NCI-H146 (cell line): Measurements from ENCODE around the gene NCAPG.

Experiments
- DNase-seq: peaks from one replicate; lab custom pipeline; 2025; lab: John Stamatoyannopoulos, UW

The NCAPG gene, protein sequence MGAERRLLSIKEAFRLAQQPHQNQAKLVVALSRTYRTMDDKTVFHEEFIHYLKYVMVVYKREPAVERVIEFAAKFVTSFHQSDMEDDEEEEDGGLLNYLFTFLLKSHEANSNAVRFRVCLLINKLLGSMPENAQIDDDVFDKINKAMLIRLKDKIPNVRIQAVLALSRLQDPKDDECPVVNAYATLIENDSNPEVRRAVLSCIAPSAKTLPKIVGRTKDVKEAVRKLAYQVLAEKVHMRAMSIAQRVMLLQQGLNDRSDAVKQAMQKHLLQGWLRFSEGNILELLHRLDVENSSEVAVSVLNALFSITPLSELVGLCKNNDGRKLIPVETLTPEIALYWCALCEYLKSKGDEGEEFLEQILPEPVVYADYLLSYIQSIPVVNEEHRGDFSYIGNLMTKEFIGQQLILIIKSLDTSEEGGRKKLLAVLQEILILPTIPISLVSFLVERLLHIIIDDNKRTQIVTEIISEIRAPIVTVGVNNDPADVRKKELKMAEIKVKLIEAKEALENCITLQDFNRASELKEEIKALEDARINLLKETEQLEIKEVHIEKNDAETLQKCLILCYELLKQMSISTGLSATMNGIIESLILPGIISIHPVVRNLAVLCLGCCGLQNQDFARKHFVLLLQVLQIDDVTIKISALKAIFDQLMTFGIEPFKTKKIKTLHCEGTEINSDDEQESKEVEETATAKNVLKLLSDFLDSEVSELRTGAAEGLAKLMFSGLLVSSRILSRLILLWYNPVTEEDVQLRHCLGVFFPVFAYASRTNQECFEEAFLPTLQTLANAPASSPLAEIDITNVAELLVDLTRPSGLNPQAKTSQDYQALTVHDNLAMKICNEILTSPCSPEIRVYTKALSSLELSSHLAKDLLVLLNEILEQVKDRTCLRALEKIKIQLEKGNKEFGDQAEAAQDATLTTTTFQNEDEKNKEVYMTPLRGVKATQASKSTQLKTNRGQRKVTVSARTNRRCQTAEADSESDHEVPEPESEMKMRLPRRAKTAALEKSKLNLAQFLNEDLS

DNA sequence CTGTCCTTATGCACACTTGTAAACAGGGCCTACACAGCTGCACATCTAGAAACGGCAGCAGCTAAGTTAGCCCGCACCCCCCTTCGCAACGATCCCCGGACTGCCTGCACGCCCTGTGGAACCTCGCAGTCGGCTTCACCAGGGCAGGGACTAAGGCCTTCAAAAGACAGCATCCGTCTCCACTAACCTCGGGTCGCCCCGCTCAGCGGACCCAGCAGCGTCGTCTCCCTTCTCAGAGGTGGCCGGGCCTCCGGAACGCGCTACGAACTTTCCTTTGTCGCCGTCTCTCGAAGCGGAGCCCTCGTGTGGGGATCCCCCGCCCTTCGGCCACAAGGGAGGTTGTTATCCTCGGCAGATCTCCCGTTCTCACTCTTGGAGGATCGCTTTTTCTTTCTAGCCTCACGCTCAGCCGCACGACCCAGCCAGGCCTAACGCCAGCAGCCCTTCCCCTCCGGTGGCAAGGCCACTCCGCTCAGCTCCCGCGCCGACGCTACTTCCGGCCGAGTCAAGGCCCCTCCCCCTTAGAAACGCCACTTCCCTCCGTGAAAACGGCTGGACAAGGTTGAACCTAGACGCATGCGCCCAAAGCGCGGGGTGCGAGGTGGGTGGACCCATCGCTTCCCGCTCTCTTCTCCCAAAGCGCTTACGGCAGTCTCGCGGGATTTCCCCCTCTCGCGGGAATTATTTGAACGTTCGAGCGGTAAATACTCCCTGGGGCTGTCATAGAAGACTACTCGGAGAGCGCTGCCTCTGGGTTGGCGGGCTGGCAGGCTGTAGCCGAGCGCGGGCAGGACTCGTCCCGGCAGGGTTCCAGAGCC lies at the start of gene NCAPG, which contains the start of gene DCAF16:
NCAPG (plus strand) TSS at position 720 of the 818 bp plus-strand sequence. CDS start 99 bp downstream, outside the sequence.
DCAF16 (minus strand) TSS at position 498 of the 818 bp plus-strand sequence. CDS start 6,616 bp downstream, outside the sequence.
- DNase-seq = peak; percentile 99

- no peak for DNase-seq
Observed at GRCh38 chr4:17761062-17761461, 49.7 kb upstream of the NCAPG start.

- peak; percentile 31 for DNase-seq
Observed at GRCh38 chr4:17762726-17763125, 48.1 kb upstream of the NCAPG start.

DNA sequence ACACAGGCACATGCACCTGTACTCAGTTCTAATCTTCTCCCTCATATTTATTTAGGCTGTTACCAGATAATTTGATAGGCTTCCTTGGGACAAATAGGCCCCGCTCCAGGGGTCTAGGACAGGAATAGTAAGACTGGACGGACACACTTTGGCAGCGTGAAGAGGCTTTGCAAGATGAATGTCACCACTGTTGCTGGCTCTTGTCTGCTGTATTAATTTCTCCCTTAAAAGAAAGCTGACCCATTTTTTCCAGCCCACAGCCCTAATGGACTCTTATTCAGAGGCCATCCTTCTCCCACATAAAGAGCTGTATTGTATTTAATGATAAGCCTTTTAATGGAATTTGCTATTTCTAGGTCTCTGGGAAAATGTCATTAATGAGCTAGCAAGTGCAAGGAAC lies 47.4 kb upstream of the NCAPG start:
- DNase-seq = no peak

GRCh38 chr4:17763931-17764330 lies 46.8 kb upstream of the NCAPG start:
- DNase-seq = no peak

GRCh38 chr4:17765514-17766286 lies 45.1 kb upstream of the NCAPG start:
- no peak for DNase-seq

- DNase-seq = no peak
Observed at GRCh38 chr4:17766826-17767458, 43.8 kb upstream of the NCAPG start.

GRCh38 chr4:17769406-17770174 lies 41.2 kb upstream of the NCAPG start:
- DNase-seq = no peak

DNA sequence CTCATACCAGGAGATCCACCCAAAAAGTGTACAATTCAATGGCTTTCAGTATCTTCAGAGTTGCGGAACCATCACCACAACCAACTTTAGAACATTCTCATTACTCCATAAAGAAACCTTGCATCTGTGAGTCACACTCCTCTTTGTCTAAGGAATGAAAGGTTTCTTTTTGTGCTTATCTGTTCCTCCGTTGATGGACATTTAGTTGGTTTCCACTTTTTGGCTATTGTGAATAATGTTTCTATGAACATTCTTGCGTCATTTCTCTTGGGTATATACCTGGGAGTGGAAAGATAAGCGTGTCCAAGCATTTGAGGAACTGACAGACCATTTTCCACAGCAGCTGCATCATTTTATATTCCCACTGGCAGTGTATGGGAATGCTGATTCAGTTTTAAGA lies 39.9 kb upstream of the NCAPG start:
- DNase-seq = no peak

GRCh38 chr4:17771284-17771908 lies 39.4 kb upstream of the NCAPG start:
- DNase-seq = no peak

DNA sequence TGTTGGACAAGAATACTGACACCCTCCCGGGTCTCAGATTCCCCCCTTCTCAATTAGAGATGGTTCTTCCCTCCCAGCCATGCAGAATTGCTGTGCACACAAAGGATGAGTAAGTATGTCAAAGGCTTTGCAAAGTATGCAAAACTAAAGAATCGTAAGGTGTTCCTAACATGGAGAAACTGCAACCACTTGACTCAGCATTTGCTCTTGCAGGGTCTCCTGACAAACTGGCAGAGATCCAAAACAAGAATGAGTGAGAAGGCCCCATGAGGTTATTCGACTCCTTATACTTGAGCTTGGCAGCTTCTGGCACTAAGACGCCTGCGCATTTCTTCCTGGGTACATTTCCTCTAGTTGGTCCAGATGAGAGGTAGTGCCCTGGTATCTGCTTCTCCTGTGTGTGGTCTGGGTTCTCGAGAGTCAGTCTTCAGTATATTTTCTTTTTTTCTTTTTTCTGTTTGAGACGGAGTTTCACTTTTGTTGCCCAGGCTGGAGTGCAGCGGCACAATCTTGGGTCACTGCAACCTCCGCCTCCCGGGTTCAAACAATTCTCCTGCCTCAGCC lies 37.6 kb upstream of the NCAPG start:
- no peak for DNase-seq

DNA sequence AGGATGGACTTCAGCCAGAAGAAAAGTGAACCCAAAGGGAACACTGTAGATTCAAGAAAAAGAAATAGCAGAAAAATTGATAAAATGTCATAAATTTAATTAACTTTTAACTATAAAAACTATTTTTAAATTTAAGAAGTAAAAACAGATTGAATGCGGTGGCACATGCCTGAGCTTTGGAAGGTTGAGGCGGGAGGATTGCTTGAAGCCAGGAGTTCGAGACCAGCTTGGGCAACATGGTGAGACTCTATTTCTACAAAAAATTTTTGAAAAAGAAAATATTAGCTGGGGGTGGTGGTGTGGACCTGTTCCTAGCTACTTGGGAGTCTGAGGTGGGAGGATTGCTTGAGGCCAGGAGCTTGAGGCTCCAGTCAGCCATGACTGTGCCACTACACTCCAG lies 32.3 kb upstream of the NCAPG start:
- DNase-seq = no peak

DNA sequence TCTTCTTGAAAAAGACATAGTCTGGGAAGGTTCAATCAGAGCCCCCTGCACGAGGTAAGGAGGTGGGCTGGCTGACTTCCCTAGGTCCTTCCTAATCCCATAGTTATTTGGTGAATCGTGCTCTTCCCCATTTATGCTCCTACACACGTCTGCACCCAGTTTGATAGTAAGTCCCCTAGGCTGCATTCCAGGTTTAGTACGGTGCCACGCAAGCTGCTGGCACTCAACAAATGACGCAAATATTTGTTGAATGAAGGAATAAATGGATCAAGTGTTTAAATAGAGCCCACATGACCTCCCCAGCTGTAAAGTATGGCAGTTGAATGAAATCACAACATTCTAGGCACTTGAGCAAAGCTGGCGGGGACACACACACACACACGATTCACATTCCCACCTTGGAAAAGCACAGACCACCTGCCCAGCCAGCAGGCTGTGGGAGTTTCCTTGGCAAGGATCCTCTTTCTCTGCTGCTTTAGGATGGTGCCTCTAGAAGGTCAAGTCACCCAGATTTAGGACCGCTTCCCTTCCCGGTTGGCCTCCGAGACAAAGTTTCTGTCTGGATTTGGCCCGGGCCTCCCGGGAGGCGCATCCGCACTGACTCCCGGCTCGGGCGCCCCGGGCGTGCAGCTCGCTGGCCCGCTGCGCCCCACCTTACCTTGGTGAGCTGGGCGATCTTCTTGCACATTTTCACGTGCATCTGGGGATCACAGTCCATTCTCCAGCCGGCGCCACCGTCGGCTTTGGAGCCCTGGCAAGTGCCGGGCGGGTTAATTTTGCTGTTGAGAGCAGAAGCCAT lies 30.1 kb upstream of the NCAPG start:
- DNase-seq = peak; percentile 35

DNA sequence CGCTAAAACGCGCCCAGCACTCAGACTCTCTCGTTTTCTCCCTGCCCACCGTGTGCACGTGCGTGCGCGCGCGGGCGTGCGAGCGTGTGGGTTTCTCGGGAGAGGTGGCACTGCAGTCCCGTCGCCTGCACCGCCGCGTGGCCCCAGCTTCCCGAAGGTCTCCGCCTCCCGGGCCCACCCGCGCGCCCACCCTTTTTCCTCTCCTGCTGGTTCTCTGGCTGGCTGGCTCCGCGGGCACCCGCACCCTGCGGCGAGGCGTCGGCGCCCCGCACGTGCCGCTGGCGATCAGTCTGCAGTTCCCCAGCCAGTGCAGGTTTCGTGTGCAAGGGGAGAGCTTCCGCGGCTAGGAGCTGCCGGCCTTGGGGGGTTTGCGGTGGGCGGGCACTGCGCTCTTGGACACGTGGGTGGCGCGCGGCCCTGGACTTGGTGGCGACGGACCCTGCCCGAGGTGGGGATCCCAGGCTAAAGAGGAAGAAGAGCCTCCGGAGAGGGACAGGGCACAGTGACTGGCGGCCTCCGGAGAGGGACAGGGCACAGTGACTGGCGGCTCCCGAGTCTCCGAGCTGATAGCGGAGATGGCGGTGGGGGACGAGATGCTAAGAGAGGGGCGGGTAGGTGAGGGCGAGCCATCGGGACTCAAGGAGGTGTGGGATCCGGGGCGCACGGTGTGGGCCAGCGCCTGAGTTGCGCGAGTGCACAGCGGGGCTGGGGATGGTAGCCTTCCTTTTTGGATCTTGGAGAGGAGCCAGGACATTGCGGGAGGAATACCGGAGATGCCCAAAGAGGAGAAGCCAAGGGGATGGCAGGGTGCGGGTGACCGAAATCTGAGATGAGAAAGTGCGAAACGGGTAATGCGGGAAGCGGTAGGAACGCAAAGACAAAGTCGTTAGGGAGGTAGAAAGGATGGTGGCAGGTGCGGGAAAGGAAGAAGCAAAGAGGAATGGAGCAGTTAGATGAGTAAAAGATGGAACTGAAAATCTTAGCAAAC lies 29.2 kb upstream of the NCAPG start, which contains the start of gene FAM184B:
FAM184B (minus strand) TSS at position 322 of the 988 bp plus-strand sequence. CDS start 322 bp downstream, outside the sequence.
- DNase-seq = peak; percentile 57

DNA sequence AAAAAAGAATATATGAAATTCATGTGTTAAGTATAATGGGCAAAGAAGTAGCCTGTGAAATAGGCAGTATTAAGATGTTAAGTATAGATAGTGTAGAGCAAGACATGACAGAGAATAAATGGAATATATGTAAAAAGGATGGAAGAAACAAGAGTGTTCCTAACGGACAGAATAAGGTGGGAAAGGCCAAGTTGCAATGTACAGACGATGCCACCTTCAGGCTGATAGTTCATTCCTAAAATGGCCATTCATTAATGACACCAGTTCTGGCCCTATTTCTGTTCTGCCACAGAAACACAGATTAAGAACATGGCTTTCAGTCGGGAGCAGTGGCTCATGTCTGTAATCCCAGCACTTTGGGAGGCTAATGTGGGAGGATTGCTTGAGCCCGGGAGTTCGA lies 24.9 kb upstream of the NCAPG start:
- no peak for DNase-seq

- DNase-seq = no peak
Observed at GRCh38 chr4:17786567-17786966, 24.2 kb upstream of the NCAPG start.

DNA sequence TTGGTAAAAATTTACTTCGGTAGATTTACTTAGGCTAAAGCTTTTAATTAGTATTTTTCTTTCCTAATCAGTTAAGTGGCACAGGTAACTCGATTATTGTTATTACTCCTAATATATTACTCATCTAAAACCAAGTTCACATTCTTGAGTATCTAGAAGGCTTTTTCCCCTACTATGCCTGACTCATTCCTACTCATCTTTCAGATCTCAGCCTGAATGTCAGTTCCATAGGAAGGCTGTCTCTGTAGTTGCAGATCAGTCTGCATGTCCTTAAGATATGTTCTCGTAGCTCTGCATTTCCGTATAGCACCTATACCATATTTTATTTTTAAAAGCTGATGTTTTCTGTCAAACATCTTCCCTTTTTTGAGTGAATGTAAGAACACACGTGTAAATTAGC lies 23.5 kb upstream of the NCAPG start:
- no peak for DNase-seq
